Erythroblast (primary cell): ENCODE data around the gene BUB3.

Experiments
- DNase-seq, 2 experiments: peaks; one replicate each; lab custom pipeline; 2025; lab: John Stamatoyannopoulos, UW
- GATA1 ChIP-seq: IDR thresholded peaks from 2 replicates; pipeline ENCODE4 v1.6.1; 2011; ENCODE audit warnings: low read depth, mild to moderate bottlenecking, control low read depth, low read length, moderate library complexity
- POLR2A ChIP-seq: IDR thresholded peaks from 2 replicates; pipeline ENCODE4 v1.6.1; 2011; ENCODE audit warnings: mild to moderate bottlenecking, low read length

BUB3 gene

DNA sequence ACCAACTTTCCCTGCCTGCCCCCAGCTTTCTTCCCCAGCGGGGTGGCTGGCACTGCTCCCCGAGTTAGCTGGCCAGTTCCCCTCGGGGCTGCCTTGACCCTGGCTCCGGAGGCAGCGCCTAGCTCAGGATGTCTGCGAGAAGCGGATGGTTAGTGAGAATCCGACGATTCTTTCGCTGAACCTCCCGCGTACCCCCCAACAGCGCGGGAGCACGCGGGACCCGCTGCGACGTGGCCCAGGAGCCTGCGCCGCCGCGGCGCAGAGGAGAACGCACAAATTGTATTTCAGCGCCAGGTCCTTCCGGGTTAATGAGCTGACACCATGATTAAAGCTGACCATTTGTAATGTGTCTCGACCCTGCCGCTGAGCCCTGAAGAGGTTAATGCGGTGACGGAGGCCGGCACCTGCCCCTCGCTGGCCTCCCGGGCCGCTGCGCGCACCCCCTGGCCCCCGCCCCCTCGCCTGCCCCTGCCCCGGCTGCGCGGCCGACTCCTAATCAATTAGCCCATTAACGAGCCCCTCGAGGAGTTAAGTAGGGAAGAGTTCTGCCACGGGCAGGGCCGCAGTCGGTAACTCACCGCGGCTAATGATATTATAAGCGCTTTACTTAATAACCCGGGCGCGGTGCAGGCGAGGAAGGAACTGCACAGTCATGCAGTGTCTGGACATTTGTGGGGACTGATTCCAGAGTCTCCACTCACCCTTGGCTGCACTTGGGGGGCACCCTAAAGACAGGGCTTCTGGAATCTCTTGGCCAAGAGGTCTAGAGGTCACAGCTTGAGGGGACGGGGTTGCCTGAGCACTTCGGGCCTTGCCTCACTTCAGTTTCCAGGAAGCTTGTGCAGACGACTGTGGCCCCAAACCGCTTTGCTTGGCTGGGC lies 7.9 kb upstream of the BUB3 start:
- TF ChIP-seq POLR2A (no peak), GATA1 (no peak)
- DNase-seq = peak; percentile 29 to 37

DNA sequence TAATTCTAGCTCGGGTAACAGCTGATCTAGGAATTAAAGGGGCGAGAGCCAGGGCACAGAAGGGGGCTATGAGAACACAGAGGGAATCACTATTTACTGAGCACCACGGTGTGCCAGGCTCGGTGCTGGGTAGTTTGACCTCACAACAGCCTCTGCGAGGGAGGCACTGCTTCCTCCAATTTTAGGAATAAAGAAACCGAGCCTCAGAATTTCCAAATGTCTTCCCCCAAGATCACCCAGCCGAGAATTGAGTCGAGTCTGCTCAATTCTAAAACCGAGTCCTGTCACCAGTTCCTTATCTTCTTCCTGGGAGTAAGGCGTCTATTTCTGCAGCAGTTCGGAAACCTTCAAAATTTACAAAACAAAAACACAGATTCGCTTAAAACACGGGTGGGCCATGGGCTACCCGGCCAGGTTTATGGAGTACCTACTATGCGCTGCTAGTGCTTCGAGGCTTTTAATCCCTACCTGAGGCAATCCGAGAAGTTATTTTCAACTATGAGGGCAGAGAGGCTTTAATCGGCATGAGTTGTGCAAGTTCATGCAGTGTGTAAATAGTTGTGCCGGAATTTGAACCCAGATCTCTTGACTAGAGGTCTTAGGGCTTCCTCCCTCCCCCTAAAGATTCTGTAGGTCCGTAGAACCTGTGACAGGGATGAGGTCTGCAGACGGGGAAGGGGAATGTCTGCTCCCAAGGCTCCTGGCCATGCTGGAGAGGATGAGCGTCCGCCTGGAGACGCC lies 7.1 kb upstream of the BUB3 start:
- DNase-seq = no peak
- TF ChIP-seq POLR2A = no peak

DNA sequence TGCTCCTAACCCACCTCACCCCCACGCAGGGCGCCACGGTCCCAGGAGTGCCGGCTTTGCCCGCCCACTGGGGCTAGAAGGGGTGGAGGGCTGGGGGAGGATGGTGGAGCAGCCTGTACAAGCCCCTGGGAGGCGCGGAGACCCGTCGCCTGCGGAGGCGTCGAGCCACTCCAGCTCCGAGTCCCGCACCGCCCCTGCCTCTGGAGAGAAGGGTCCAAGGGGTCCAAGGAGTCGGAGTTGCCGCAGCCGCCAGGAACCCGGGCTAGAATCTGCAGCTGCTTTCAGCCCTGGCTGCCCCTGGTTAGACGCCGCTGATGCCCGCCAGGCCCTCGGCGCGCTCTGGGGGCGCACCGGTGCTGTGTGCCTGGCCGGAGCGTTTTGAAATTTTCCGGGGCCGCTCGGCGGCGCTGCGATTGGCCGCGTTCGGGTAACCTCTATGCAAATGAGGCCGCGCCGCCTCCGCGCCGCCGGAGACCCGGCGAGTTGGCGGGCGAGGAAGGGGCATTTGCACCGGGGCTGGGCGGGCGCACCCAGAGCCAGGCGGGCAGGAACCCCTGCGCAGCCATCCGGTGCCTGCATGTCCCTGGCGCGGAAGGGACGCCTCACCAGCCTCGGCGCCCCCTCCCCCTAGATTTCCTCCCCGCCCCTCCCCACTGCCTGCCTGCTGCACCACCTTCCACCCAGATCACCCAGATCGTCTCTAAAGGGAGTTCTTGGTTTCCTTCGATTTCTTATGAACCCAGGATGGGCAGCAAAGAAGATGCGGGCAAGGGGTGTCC lies 6.4 kb upstream of the BUB3 start, which contains the start of gene HMX2:
Gene HMX2, plus strand, starts transcription at position 502 of the 779 bp plus-strand sequence. Its CDS starts 243 bp downstream, at position 745.
- TF ChIP-seq GATA1 = no peak
- no peak for TF ChIP-seq POLR2A
- peak; percentile 12 to 24 for DNase-seq

DNA sequence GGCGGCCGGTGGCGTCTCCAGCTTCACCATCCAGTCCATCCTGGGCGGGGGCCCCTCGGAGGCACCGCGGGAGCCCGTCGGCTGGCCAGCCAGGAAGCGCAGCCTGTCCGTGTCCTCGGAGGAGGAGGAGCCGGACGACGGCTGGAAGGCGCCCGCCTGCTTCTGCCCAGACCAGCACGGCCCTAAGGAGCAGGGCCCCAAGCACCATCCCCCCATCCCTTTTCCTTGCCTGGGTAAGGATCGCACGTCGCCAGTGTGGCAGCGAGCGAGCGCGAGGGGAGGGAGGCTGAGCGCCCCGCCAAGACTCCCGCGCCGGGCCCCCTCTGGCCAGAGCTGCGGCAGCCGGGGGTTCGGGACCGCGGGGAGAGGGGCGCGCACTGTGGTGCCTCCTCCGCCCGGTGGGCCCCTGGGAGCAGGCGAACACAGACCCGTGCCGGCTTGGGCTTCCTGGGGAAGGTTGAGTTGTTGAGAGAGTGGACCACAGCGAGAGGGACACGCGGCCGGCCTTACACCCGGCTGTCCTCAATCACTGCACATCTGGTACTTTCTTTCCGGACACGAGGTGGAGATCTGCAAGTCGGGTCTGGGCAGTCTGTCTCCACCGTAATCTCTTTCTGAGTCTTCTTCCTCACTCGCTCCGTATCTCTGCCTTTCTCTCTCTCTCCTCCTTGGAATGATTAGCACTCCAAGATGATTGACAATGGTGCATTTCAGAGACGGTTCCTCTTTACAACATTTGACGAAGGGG lies 5.6 kb upstream of the BUB3 start:
- TF ChIP-seq GATA1 (no peak), POLR2A (no peak)
- DNase-seq = peak; percentile 24 to 37

GRCh38 chr10:123149162-123149567 lies 5.0 kb upstream of the BUB3 start:
- no peak for DNase-seq
- TF ChIP-seq POLR2A (no peak), GATA1 (no peak)

- TF ChIP-seq POLR2A (no peak), GATA1 (no peak)
- DNase-seq = peak; percentile 57 to 61
Observed at GRCh38 chr10:123149568-123150270, 4.5 kb upstream of the BUB3 start.

GRCh38 chr10:123150271-123150985 lies 3.8 kb upstream of the BUB3 start:
- DNase-seq = peak; percentile 60 to 66

DNA sequence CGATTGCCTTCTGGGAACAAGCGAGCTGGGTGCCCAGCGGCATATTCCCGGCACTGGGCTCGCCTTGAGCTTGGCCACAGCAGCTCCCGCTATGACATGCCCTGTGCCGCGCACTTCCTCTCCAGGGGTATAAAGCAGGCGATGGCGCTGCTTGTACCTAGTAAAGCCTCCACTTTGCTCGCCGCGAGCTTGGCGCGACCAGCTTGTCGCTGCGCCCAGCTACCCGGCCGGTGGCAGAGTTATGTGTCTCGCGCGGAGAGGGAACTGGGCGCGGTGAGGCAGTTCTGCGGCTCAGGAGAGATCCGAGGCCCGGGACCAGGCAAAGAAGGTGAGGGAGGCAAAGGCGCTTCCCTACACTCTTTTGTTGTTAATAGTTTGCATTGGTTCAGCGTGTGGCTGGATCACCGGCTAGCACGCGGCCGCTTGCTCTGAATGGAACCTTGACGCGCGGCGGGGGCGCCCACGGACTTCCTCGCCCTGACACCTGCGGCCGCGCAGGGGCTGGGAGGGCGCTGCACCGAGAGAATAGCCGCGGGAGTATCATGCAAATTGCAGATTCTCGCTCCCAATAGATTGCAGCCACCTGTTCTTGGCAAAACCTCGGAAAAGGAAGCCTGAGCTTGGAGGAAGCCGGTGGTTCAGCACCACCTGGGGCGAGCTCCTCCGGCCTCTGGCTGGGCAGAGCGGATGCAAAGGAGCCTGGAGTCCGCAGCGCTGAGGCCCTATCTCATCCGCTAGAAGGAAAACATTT lies 3.0 kb upstream of the BUB3 start:
- DNase-seq = peak in 1 of 2 experiments; percentile 60
- TF ChIP-seq GATA1 = no peak
- TF ChIP-seq POLR2A = no peak

More at GRCh38 chr10:123150271-123150985, 3.8 kb upstream of the BUB3 start:
- no peak for TF ChIP-seq POLR2A
- no peak for TF ChIP-seq GATA1

DNA sequence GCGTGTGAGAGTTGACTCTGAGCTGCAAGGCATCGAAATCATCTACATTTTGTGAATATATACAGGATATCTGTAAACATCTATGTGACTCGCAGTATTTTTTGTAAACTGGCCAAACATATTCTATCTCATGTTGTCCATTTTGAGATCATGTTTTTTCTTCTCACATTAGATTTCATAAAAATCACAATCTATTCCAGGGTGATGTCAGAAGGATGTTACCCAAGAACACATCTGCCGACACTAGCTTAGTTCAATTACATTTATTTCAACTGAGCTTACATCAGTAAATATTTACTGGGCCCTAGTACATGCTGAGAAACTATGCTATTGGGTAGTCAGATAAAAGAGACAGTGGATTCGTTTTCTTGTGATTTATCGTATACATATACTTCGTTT lies 2.5 kb upstream of the BUB3 start:
- no peak for TF ChIP-seq POLR2A
- no peak for TF ChIP-seq GATA1
- no peak for DNase-seq

- DNase-seq = no peak
Observed at GRCh38 chr10:123153486-123154091, 613 bp upstream of the BUB3 start.

More at GRCh38 chr10:123153486-123154091, 613 bp upstream of the BUB3 start:
- TF ChIP-seq GATA1 (no peak), POLR2A (no peak)
